NCI-H524 (cell line): ENCODE results near the gene LYZL4.
A peak's percentile ranks its signal among the peaks of the same experiment; 100 is the strongest.

ENCODE experiments used
- DNase-seq, 2 experiments: peaks; one replicate each; lab custom pipeline; 2025; lab: John Stamatoyannopoulos, UW

LYZL4 gene, protein sequence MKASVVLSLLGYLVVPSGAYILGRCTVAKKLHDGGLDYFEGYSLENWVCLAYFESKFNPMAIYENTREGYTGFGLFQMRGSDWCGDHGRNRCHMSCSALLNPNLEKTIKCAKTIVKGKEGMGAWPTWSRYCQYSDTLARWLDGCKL

DNA sequence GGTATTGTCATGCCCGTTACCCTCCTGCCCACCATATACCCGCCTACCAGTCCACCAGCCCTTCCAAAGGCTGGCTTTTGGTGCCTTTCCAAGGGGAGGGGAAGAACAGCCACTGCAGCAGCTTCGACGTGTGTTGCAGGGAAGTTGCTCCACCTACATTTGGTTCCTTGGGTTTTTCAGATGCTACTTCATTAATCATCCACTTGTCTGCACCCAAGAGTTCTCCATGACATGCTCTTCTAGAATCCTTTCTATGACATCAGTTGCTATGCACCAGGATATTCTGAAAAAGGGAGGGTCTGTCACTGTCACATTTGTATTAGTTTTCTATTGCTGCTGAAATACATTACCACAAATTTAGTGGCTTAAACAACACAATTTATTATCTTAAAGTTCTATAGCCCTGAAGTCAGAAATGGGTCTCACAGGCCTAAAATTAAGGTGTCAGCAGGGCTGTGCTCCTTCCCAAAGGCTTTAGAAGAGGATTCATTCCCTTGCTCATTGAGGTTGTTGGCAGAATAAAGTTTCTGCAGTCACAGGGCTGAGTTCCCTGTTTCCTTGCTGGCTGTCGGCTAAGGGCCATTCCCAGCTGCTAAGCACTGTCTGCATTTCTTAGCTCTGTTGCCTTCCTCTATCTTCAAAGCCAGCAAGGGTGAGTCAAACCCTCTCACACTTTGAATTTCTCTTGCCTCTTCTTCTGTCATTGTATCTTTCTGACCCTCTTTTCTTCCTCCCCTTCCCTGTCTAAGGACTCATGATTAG is at the start of gene LYZL4:
LYZL4 (minus strand) TSS at position 241 of the 762 bp plus-strand sequence. CDS start 3,359 bp downstream, outside the sequence.
- no peak for DNase-seq

DNA sequence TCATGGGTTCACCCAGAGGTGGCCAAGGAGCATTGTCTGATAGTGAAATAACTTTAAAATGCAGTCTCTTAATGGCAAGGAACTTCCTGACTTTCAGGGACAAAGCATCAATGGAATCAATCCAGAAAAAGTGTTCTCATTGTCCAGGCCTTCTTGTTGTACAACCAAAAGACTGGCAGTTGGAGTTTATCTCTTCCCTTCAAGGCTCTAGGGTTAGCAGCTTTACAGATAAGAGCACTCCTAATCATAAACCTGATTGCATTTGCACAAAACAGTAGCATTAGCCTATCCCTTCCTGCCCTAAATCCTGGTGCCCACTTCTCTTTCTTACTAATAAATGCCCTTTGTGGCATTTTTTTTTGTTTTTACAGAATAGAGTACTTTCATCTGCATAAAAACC is 48.7 kb upstream of the LYZL4 start:
- DNase-seq: no peak

DNA sequence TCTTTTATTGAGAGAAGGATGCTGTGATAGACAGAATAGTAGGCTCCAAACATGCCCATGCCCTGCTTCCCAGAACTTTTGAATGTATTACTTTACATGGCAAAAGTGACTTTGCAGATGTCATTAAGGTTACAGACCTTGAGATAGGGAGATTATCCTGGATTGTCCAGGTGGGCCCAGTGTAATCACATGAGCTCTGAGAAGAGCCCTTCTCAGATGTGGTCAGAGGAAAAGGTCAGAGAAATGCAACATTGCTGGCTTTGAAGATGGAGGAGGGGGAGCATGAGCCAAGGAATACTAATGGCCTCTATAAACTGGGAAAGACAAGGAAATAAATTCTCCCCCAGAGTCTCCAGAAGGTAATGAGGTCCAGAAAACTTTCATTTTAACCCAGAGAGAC is 45.8 kb upstream of the LYZL4 start:
- no peak for DNase-seq

DNA sequence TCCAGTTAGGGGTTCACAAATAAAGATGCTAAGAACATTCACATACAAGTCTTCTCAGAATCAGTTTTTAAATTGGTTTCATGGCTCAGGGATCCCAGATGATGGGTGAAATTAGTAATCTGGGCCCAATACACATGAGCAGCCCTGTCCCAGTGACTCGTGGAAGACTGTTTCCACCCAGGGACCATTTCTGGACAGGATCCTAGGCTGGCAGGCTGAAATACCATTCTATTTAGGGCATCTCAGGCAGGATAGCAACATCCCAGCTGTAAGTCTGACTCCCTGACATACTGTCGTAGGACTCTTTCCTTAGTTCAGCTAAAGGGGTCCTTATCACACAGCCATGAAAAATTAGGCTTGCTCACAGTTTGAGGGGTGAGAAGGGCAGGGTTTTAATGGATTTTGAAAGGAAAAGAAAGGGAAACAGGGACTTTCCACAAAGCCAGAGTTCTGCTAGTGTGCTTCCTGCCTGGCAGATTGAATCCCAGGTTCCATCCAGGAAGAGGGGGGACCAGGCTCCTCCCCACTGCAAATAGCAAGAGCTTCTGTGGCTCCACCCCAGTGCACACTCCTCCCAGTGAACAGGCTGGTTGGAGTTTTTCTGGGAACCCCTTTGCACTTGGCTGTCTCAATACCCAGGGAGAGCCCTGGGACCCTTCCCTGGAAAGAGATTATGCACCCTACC is 41.3 kb upstream of the LYZL4 start:
- no peak for DNase-seq

DNA sequence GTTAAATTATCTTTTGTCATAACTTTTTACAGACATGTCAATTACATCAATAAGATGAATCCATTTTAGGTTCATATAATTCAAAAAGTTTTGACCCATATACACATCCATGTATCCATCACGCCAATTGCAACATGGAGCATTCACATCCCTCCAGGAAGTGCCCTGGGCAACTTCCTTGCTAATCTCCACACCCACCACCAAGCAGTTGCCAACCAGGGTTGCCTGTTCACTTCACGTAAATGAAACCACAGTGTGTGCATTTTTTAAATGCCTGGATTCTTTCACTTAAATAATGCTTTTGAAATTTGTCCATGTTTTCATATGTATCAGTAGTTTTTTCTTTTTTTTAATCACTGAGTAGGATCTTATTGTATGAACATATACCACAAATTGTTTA is 40.7 kb upstream of the LYZL4 start:
- no peak for DNase-seq

DNA sequence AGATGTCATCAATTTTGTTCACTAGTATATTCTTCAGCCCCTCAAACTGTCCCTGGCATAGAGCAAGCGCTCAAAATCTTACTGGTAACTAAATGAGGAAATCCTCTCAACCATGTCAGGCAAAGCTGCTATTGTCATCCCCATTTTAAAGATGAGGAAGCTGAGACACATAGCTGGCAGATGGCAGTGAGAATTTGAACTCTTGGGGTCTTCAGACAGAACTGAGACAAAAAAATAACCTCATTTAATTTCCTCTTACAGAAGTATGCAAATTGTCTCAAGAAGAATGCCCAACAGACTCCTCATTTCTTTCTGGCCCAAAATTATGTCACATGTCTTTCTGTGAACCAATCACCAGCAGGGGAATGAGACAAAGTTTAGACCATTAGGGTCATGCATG is 40.2 kb upstream of the LYZL4 start:
- DNase-seq: no peak

DNA sequence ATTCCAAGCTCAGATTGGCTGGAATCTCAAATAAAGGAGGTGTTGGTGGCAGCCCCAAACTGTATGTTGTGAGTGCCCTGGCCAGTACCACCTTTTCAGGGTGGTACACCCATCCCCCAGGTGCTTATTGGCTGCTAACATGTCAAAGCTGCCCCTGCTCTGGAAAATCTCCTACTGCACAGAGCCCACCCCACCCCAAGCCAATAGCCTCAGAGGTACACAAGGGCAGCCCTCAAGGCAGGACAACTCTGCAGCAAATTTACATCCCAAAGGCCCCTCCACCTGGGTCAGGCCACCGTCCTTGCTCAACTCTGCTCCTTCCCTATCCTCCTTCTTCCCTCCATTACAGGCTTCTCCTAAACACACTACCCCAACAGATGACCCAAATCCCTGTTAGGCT is 37.1 kb upstream of the LYZL4 start:
- no peak for DNase-seq

DNA sequence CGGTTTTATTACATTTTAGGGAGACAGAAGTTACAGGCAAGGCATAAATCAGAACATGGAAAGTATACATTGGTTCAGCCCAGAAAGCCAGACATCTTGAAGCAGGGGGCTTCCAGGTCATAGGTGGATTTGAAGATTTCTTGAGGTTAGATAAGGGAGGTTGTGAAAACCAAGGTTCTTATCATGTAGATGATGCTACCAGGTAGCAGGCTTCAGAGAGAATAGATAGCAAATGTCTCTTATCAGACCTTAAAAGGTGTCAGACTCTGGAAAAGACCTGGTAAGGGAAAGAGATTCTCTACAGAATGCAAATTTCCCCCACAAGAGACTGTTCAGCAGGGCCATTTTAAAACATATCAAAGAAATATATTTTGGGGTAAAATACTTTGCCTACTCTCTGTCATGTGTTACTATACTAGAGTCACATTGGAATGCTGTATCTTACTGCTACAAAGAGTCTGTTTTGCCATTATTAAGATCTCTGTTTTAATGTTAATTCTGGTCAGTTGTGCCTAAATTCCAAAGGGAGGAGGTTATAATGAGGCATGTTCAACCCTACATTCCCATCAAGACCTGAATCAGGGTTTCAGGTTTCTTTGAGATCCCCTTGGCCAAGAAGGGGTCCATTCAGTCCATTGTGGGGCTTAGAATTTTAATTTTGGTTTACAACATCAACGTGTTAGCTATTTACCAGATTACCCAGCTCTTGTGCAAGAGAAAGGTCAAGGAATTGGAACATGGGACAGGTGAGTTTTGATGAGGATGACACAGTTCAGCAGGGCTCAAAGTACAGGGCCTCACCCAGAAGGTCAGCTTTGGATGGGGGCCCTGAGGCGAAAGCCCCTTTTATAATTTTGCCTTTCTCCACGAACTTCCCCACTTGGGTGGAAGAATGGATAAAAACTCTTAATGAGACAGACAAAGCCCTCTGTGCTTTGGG is 36.0 kb upstream of the LYZL4 start:
- DNase-seq: no peak

DNA sequence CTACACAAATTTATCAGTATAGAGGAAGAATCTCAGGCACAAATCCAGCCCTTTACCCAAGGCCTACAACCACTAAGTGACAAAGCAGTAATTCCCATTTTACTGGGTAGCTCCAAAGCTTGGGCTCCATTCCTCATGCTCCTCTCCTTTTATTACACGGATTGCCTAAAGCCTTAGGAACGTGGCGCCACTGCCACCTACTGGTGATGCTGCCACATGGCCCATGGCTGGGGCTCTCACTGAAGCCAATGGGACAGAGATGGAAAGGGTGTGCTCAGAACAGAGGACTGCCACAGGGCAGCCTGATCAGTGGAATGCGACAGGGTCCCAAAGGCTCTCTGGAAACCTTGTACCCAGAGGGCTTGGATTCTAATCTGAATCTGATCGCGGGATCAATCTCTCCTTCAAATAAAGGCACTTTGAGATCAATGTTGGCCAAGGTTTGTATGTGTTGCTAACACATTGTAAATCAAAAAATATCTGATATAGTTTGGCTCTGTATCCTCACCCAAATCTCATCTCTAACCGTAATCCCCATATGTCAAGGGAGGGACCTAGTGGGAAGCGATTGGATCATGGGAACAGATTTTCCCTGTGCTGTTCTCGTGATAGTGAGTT is 33.5 kb upstream of the LYZL4 start:
- peak; percentile 32 to 78 for DNase-seq

DNA sequence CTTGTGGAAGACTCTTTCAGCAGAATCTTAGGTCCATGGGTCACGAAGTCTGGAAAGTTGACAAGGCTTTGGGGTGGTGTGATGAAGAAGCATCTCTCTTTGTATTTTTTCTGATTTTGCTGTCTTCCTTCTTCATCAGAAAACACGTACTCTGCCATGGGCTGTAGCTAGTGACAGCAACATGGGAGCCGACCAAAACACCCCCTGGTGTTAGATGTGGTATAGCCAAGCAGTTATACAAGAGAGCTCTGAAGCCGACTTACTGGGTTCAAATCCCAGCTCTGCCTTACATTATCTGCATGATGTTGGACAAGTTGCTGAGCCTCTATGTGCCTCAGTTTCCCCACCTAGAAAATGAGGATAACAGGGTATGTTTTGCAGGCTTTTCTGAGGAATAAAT is 32.9 kb upstream of the LYZL4 start:
- no peak for DNase-seq

DNA sequence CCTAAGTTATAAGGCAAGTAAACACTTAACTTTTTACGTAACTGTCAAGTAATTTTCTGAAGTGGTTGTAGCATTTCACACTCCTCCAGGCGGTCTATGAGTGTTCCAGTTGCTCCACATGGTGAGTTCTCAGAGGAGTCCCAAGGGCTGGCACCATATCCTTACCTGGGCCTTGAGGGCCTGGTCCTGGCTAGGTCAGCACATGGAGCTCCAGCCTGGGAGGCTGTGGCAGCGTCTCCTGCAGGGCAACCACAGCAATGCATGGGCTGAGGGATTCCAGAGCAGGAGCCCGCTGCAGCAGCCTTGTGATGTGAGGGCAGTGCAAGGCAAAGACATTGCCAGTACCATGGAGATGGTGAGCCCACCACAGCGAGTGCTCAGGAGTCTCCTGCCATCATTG is 32.2 kb upstream of the LYZL4 start:
- DNase-seq: no peak

DNA sequence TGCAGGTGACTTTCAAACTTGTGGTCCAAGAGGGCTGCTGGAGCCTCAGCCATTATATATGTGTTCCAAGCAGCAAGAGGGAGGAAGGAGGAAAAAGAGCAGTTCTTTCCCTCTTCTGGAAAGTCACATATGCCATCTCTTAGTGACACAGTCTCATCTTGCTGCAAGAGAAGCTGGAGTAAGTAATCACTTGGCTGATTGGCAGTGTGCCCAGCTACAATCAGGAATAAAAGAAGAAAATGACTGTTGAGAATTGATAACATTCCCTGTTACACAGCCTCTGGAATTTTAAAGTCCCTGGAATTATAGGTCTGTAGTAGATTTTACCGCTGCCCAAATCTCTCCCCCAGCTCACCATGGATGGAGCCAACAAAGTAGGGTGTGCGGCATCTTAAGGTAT is 31.4 kb upstream of the LYZL4 start:
- DNase-seq: no peak

DNA sequence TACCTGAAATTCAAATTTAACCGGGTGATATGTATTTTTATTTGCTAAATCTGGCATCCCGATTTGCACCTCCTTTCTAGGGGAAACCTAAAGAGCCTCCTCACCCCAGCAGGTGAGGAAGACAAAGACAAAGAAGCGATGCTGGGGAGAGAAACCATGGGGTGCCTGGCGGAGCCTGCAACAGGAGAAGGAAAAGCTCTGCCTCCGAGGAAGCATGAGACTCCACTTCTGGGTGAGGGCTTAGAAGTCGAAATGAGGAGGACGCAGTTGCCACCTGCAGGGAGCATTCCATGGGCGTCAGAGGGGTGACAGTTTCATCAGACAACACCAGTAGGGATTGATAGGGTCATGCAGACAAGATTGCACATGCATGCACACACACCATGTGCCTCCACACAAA is 30.5 kb upstream of the LYZL4 start:
- DNase-seq: no peak

DNA sequence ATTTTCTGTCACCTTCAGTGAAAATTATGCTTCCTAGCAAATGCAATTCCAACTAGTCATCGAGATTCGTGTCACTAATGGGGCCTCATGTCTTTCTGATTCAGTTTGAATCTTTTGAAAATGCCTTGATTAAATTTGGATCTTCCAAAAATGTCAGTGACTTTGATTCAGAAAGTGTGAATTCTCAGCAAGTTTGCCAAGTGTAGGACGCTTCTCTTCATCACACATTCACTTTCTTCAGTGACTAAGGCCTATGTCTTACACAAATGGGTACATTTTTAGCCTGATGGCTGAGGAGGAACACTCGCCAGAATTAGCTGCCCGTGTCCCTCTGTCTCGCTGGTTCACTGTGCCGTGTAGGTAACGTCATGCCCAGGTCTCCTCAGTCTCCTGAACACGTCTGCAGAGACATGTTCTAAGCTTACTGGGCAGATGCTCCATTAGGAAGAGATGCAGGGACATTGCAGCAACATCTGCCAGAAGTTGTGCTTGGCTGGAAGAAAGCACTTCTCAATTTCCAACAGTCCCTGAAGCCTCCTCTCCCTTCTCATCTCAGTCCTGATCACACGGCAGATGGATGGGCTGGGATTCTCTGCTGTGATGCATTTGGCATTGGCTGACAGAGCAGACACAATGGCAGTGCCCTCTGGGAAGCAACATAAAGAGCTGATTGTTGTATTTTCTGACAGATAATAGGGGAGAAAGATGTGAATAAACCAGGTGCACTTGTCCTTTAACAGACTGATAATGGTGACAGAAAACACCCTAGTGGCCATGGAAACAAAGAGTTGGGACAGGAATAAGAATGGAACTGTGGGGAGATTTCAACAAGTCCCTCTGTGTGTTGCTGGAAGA is 29.1 kb upstream of the LYZL4 start:
- peak in 1 of 2 experiments; percentile 30 for DNase-seq

DNA sequence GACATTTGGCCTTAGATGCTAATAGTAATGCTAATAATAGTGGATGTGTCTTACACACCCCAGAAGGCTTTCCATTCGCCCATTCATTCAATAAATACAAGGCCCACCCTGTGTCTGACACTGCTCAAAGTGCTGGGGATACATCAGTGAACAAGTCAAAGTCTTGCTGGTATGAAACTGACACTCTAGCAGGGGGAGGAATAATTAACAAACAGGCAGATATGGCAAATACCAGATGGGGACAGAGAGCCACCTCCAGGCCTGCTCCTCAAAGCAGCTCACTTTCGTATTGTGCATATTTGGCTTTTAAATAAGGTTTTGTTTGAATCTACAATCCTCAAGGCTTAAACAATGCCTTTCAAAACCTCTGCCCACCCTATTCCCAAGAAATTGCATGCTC is 28.3 kb upstream of the LYZL4 start:
- DNase-seq: peak in 1 of 2 experiments; percentile 18

DNA sequence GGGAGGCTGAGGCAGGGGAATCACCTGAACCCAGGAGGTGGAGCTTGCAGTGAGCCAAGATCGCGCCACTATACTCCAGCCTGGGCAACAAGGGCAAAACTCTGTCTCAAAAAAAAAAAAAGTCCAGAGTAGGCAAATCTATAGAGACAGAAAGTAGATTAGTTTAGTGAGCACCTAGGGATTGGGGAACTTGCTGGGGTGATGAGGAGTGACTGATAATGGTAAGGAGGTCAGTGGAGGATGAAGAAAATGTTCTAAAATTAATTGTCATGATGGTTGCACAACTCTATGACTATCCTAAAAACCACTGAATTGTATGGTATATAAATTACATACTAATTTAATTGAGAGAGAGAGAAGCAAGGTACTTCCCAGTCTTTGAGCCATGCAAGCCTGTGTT is 27.8 kb upstream of the LYZL4 start:
- no peak for DNase-seq

DNA sequence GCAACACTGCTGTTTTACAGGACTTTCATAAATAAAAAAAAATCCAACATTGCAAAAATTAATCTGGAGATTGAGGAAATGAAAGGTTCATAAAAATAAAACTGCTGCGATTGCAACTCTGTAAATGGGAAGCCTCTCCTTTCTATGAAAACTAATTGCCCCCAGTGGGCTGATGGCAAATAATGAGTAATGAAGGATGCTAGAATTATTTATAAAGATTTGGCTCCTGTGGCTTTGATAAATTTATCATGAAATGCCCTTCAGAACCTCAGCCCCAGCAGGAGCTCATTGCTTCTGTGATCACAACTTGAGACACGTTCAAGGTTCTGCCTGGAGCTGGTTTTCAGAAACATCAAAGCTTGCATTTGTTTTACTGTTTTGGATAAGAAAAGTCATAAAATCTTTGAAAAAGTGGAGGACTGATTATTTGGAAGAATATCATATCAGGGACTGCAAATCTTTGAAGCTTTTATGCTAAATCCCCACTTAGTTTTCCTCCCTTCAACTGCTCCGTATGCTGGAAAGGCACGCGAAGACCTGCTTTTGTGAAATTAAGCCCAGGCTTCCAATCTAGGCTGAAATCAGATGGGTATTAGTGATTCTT is 24.5 kb upstream of the LYZL4 start:
- DNase-seq: no peak

DNA sequence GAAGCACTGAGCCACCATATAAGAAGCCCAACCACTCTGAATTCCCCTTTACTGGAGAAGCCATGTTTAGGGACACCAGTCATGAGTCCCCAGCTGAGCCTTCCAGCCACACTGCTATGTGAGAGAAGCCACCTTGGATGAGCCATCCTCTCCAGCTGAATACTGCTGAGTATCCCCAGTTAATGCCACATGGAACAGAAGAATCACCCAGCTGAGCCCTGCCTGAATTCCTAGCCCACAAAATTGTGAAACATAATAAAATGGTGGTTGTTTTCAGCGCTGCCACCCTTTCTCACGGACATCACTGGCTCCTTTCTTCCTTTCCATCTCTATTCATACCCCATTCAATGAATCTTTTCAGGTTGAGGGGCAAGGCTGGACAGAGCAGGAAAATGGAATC is 22.1 kb upstream of the LYZL4 start:
- no peak for DNase-seq

DNA sequence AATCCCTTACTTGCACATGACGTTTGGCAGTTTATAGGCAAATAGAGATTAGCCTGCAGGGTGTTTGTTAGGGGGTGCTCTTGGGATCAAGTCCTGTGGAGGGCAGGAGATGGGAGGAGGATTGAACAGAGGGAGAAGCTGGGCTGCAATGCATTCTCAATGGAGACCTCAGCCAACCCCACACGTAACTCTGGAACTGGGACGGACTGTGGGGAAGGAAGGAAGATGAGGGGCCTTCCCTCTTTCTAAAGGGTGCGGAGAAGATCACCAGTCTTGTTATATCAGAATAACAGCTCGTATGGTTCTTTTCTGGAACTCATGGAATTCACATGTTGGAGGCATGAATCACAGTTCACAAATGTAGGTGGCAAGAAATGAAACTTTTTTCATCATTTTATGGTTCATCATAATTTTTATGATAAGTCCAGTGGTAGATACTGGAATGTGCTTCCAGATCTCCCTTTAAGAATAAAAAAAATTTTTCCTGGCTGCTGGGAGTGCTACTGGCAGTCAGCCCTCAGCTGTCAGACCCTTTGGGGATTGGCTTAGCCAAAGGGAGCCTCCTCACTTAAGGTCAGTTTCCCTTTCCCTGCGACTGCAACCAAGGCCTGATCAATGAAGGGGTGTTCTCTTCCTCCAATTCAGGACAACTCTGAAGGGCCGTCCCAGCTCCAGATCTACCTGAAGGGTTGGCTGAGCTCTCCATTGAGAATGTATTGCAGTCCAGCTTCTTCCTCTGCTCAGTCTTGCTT is 20.5 kb upstream of the LYZL4 start:
- no peak for DNase-seq

DNA sequence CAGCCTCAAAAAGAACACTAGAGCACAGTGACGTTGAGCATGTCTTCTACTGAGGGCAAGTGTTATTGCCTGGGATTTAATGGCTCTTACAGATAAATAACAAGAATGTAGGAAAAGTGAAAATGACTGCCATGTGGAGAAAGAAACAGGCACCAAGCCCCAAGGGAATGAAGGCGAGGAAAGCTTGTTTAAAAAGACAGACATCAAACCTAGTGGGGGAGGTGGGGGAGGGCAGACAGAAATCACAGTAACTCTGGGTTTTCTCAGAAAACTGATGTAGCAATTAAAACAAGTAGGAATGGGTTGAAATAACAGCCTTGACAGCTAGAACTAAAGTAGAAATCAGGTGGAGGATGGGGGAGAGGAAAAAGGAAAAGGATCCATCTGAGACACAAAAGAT is 18.4 kb upstream of the LYZL4 start:
- DNase-seq: no peak
